CD14-positive monocyte (primary cell): ENCODE data around the gene DOCK10. TPM values are rescaled to one million over a fixed set of nuclear protein-coding genes. Genes with fewer than 3 reads are reported as not detected.

ENCODE experiments used
- DNase-seq, 3 donors: peaks; one replicate each; pipeline ENCODE4 v3.0.0-alpha.2; 2011 to 2022
- H2AFZ ChIP-seq: 2 replicates; pipeline ENCODE4 v1.6.0; 2012; ENCODE audit warnings: mild to moderate bottlenecking, low read depth, low read length, inconsistent platforms; ENCODE audit not compliant: insufficient read depth, poor library complexity, severe bottlenecking
- H3K27ac ChIP-seq, 2 donors: 1 replicate in 1 of 2; 2 replicates in 1 of 2; pipeline ENCODE4 v1.5.1; 2012 to 2013; ENCODE audit warnings: low read length in 2 of 2, control low read depth in 1 of 2, inconsistent platforms in 1 of 2, low read depth in 1 of 2, mild to moderate bottlenecking in 1 of 2
- H3K27me3 ChIP-seq, 2 donors: one replicate each; pipeline versions ENCODE4 v1.6.0 to v1.6.1; 2011 to 2013; ENCODE audit warnings: low read length in 2 of 2; ENCODE audit not compliant: control insufficient read depth in 2 of 2, insufficient read depth in 2 of 2
- H3K36me3 ChIP-seq, 2 donors: replicated peaks in 1 of 2; 1 replicate in 1 of 2; 2 replicates in 1 of 2; pipeline versions ENCODE4 v1.5.1 to v1.6.1; 2012 to 2013; ENCODE audit warnings: low read length in 2 of 2, control low read depth in 1 of 2, inconsistent platforms in 1 of 2, mild to moderate bottlenecking in 1 of 2; ENCODE audit not compliant: insufficient read depth in 2 of 2, control insufficient read depth in 1 of 2
- H3K4me1 ChIP-seq, 2 donors: 1 replicate in 1 of 2; 2 replicates in 1 of 2; pipeline versions ENCODE4 v1.5.1 to v1.6.1; 2012 to 2013; ENCODE audit warnings: low read length in 2 of 2, control low read depth in 1 of 2, inconsistent platforms in 1 of 2, mild to moderate bottlenecking in 1 of 2, moderate library complexity in 1 of 2; ENCODE audit not compliant: insufficient read depth in 2 of 2, control insufficient read depth in 1 of 2
- H3K4me2 ChIP-seq: replicated peaks from 2 replicates; pipeline ENCODE3; 2012; ENCODE audit warnings: low read length, moderate library complexity, mild to moderate bottlenecking; ENCODE audit not compliant: poor library complexity, severe bottlenecking; ENCODE audit errors: extremely low read depth
- H3K4me3 ChIP-seq, 3 experiments: fragments of 200-600 bp in 1 of 3; sonication (generic) in 1 of 3; replicated peaks in 1 of 3; 1 replicate in 2 of 3; 2 replicates in 1 of 3; pipeline ENCODE4 v1.5.1; 2011 to 2013; ENCODE audit warnings: low read length in 3 of 3, mild to moderate bottlenecking in 3 of 3, control low read depth in 2 of 3, low read depth in 2 of 3, inconsistent platforms in 1 of 3, moderate library complexity in 1 of 3
- H3K79me2 ChIP-seq: 2 replicates; pipeline ENCODE4 v1.6.0; 2012; ENCODE audit warnings: mild to moderate bottlenecking, control low read depth, inconsistent platforms, low read length, moderate library complexity; ENCODE audit not compliant: insufficient read depth
- H3K9ac ChIP-seq: 2 replicates; pipeline ENCODE4 v1.6.0; 2017; ENCODE audit warnings: low read length, mild to moderate bottlenecking; ENCODE audit not compliant: insufficient read depth, poor library complexity, severe bottlenecking
- H3K9me3 ChIP-seq, 2 donors: replicated peaks in 1 of 2; 1 replicate in 1 of 2; 2 replicates in 1 of 2; pipeline versions ENCODE4 v1.5.1 to v1.6.1; 2012 to 2013; ENCODE audit warnings: low read length in 2 of 2, control low read depth in 1 of 2; ENCODE audit not compliant: control insufficient read depth in 1 of 2, insufficient read depth in 1 of 2
- H4K20me1 ChIP-seq: 2 replicates; pipeline ENCODE4 v1.6.0; 2012; ENCODE audit warnings: mild to moderate bottlenecking, low read length, control low read depth, moderate library complexity; ENCODE audit not compliant: insufficient read depth
- H3K27ac Mint-ChIP-seq, 7 donors: one replicate each; pipeline ENCODE4 v1.8.0; 2020; ENCODE audit warnings: mild to moderate bottlenecking in 7 of 7, mixed read lengths in 7 of 7, moderate library complexity in 6 of 7, inconsistent platforms in 2 of 7
- H3K27me3 Mint-ChIP-seq, 3 donors: one replicate each; pipeline ENCODE4 v1.8.0; 2021 to 2022; ENCODE audit warnings: low read depth in 3 of 3, mild to moderate bottlenecking in 3 of 3, mixed read lengths in 3 of 3, moderate library complexity in 3 of 3, inconsistent platforms in 1 of 3
- H3K36me3 Mint-ChIP-seq, 2 donors: one replicate each; pipeline ENCODE4 v1.8.0; 2020; ENCODE audit warnings: mixed read lengths in 2 of 2, inconsistent platforms in 1 of 2, mild to moderate bottlenecking in 1 of 2
- H3K4me1 Mint-ChIP-seq: one replicate; pipeline ENCODE4 v1.8.0; 2020; ENCODE audit warnings: mild to moderate bottlenecking, mixed read lengths
- H3K4me3 Mint-ChIP-seq, 2 donors: one replicate each; pipeline ENCODE4 v1.8.0; 2020; ENCODE audit warnings: mild to moderate bottlenecking in 2 of 2, mixed read lengths in 2 of 2, moderate library complexity in 1 of 2
- H3K9me3 Mint-ChIP-seq, 7 donors: one replicate each; pipeline ENCODE4 v1.8.0; 2020 to 2022; ENCODE audit warnings: mixed read lengths in 7 of 7, mild to moderate bottlenecking in 6 of 7, moderate library complexity in 6 of 7, inconsistent platforms in 2 of 7
- CTCF ChIP-seq: fragments of 200-600 bp; IDR thresholded peaks from one replicate; pipeline ENCODE4 v1.8.0; 2022; ENCODE audit warnings: antibody characterized with exemption, mild to moderate bottlenecking
- WGBS: methylation state at CpG from one replicate; pipeline ENCODE4 v1.1.5; 2013; ENCODE audit warnings: missing lambda C conversion rate; ENCODE audit not compliant: insufficient coverage; 5-methylcytosine and 5-hydroxymethylcytosine counted together
- intact Hi-C, 2 donors: fragments of 100-400 bp; cut with micrococcal nuclease; formaldehyde crosslinking; loops; one replicate each; pipeline versions ENCODE4 v1.15.0 to v1.15.1; 2023
- polyA plus RNA-seq, 3 donors: library from polyadenylated mRNA; depleted of rRNA in 1 of 3; unstranded in 2 of 3; stranded (reverse) in 1 of 3; fragments of 300-500 nt in 2 of 3; fragments of >200 nt in 1 of 3; fragmentation: Illumina TruSeq in 2 of 3; gene quantifications; 1 replicate in 2 of 3; 2 replicates in 1 of 3; pipeline ENCODE4 v1.2.3, GENCODE V29; 2012 to 2021

DOCK10 gene
- polyA plus RNA-seq, 3 donors: 9.5 to 30.9 (median 16.5) TPM

GRCh38 chr2:224941960-224942359, 100.3 kb downstream of the DOCK10 start:
- no peak for DNase-seq
- Histone ChIP-seq H3K36me3 (no peaks in the 10 kb centered on the region), H2AFZ (no peak overlapping the region), H3K79me2 (peaks cover 95% of the 10 kb centered on the region), H3K27me3 (no peaks in the 10 kb centered on the region), H3K4me2 (no peak overlapping the region), H4K20me1 (peaks cover 5% of the 10 kb centered on the region), H3K9ac (no peak overlapping the region), H3K27ac (no peak overlapping the region), H3K4me3 (no peak overlapping the region), H3K9me3 (no peaks in the 10 kb centered on the region), H3K4me1 (peaks cover 54 to 67% of the 10 kb centered on the region in 2 donors)
- Mint-ChIP-seq H3K36me3 (peaks cover 20 to 22% of the 10 kb centered on the region in 2 donors), H3K27ac (peak overlapping the region in 3 of 7 donors; percentile 31 to 66 (median 66)), H3K27me3 (peaks cover 0 to 1% (median 0%) of the 10 kb centered on the region in 3 donors), H3K4me3 (no peak overlapping the region), H3K9me3 (no peaks in the 10 kb centered on the region), H3K4me1 (peaks cover 58% of the 10 kb centered on the region)
- TF ChIP-seq CTCF: no peak
- intact Hi-C loops: loop anchor here in 1 of 2 donors (10.0 kb wide), 1 partner anchor 47 kb away; no protein-coding TSS in a partner anchor
- WGBS: 100% methylated on average over 2 of the region's 2 CpGs

GRCh38 chr2:224940618-224941017, 101.7 kb downstream of the DOCK10 start:
- TF ChIP-seq CTCF: no peak
- Histone ChIP-seq H3K79me2 (peaks cover 99% of the 10 kb centered on the region), H3K4me3 (no peak overlapping the region), H2AFZ (no peak overlapping the region), H3K4me2 (no peak overlapping the region), H3K27me3 (no peaks in the 10 kb centered on the region), H3K9ac (no peak overlapping the region), H3K36me3 (no peaks in the 10 kb centered on the region), H3K9me3 (no peaks in the 10 kb centered on the region), H3K4me1 (peaks cover 47 to 58% of the 10 kb centered on the region in 2 donors), H3K27ac (no peak overlapping the region), H4K20me1 (peaks cover 5% of the 10 kb centered on the region)
- no peak overlapping the region for H3K27ac Mint-ChIP-seq
- H3K36me3 Mint-ChIP-seq: peaks cover 17 to 20% of the 10 kb centered on the region in 2 donors
- WGBS: no CpG with 5 or more reads among the region's 3 CpGs
- DNase-seq: no peak
- H3K9me3 Mint-ChIP-seq: no peaks in the 10 kb centered on the region
- H3K4me1 Mint-ChIP-seq: peaks cover 49% of the 10 kb centered on the region
- H3K27me3 Mint-ChIP-seq: peaks cover 0 to 1% (median 0%) of the 10 kb centered on the region in 3 donors
- H3K4me3 Mint-ChIP-seq: no peak overlapping the region
- intact Hi-C loops: loop anchor here in 1 of 2 donors (10.0 kb wide), 1 partner anchor 46 kb away; no protein-coding TSS in a partner anchor
